K562 (cell line): ENCODE measurements around the gene CD40LG. TPM values are rescaled to one million over a fixed set of nuclear protein-coding genes. Genes with fewer than 3 reads are reported as not detected.

Source experiments
- ATAC-seq: fragments of 200-7000 bp; cut with Tn5 transposase; 3 replicates; pipeline ENCODE4 v1.9.1; 2020; ENCODE audit warnings: moderate library complexity
- BruUV-seq: library from RNA; stranded (reverse); fragments of 400-500 nt; replicated peaks from 2 replicates; lab custom pipeline; 2021; lab: Mats Ljungman, UMichigan
- CTCF ChIA-PET: fragments of 300-600 bp; formaldehyde crosslinking; extraction: SDS; loops from one replicate; lab custom pipeline; 2021; ENCODE audit warnings: low intra/inter-chr PET ratio; lab: Yijun Ruan, JAX
- POLR2A ChIA-PET: fragments of 300-600, 350-650 bp; sonication (Branson Sonifier 250); formaldehyde crosslinking; extraction: SDS; loops from one replicate; lab custom pipeline; 2021; ENCODE audit warnings: antibody characterized with exemption, inconsistent platforms; lab: Yijun Ruan, JAX
- DNase-seq, 4 experiments: peaks; one replicate each; pipeline versions ENCODE4 v3.0.0 to v3.0.0-alpha.2; 2011 to 2018; ENCODE audit warnings: low spot score in 3 of 4, mixed read lengths in 3 of 4; ENCODE audit errors: extremely low read depth in 1 of 4
- FAIRE-seq: peaks from 2 replicates; lab custom pipeline; 2011; peaks lifted over from hg19 to GRCh38; lab: Jason Lieb, UNC
- H2AFZ ChIP-seq: 2 replicates; pipeline ENCODE4 v1.6.0; 2011; ENCODE audit warnings: low read depth, low read length, control low read depth, inconsistent platforms
- H3K27ac ChIP-seq: fragments of 200-600 bp; 3 replicates; pipeline ENCODE4 v1.8.0; 2011; ENCODE audit warnings: low read depth, mild to moderate bottlenecking, control low read depth, inconsistent platforms, low read length, moderate library complexity, mixed read lengths; ENCODE audit errors: extremely low read depth
- H3K27me3 ChIP-seq, 2 experiments: fragments of 300-600 bp in 1 of 2; 2 replicates in 1 of 2; 3 replicates in 1 of 2; pipeline versions ENCODE4 v1.6.0 to v1.8.0; 2011; ENCODE audit warnings: inconsistent platforms in 2 of 2, low read length in 2 of 2, mild to moderate bottlenecking in 1 of 2, mixed read lengths in 1 of 2, moderate library complexity in 1 of 2; ENCODE audit not compliant: control insufficient read depth in 2 of 2, insufficient read depth in 2 of 2
- H3K36me3 ChIP-seq: fragments of 300-600 bp; 3 replicates; pipeline ENCODE4 v1.8.0; 2011; ENCODE audit warnings: mild to moderate bottlenecking, low read length, inconsistent platforms; ENCODE audit not compliant: control insufficient read depth, insufficient read depth
- H3K4me1 ChIP-seq, 2 experiments: fragments of 200-600 bp in 1 of 2; replicated peaks in 1 of 2; 2 replicates in 1 of 2; 3 replicates in 1 of 2; pipeline versions ENCODE4 v1.5.1 to v1.8.0; 2011; ENCODE audit warnings: inconsistent platforms in 2 of 2, low read length in 2 of 2, mild to moderate bottlenecking in 1 of 2, mixed read lengths in 1 of 2, moderate library complexity in 1 of 2; ENCODE audit not compliant: control insufficient read depth in 2 of 2, insufficient read depth in 2 of 2
- H3K4me2 ChIP-seq: 2 replicates; pipeline ENCODE4 v1.6.1; 2011; ENCODE audit warnings: low read length, control low read depth, inconsistent platforms, mixed read lengths; ENCODE audit not compliant: insufficient read depth
- H3K4me3 ChIP-seq: fragments of 200-600 bp; sonication (generic), shearing (Covaris generic); 2 replicates; pipeline ENCODE4 v1.5.1; 2016; ENCODE audit warnings: control low read depth, inconsistent platforms
- H3K79me2 ChIP-seq: fragments of 200-600 bp; 3 replicates; pipeline ENCODE4 v1.8.0; 2011; ENCODE audit warnings: low read length, inconsistent platforms; ENCODE audit not compliant: control insufficient read depth, insufficient read depth
- H3K9ac ChIP-seq, 2 experiments: 2 replicates each; pipeline versions ENCODE4 v1.6.0 to v1.6.1; 2011; ENCODE audit warnings: low read depth in 2 of 2, low read length in 2 of 2, control low read depth in 1 of 2, inconsistent platforms in 1 of 2, mild to moderate bottlenecking in 1 of 2, mixed read lengths in 1 of 2; ENCODE audit not compliant: insufficient read depth in 1 of 2
- H3K9me1 ChIP-seq: one replicate; pipeline ENCODE4 v1.6.0; 2011; ENCODE audit warnings: inconsistent platforms, mild to moderate bottlenecking, low read length, moderate library complexity; ENCODE audit not compliant: control insufficient read depth, insufficient read depth
- H3K9me3 ChIP-seq: replicated peaks from 2 replicates; pipeline ENCODE4 v1.5.1; 2011; ENCODE audit warnings: low read depth, low read length, inconsistent platforms; ENCODE audit not compliant: control insufficient read depth, insufficient read depth
- H4K20me1 ChIP-seq: replicated peaks from 2 replicates; pipeline ENCODE4 v1.6.1; 2011; ENCODE audit warnings: low read length, inconsistent platforms, mixed read lengths; ENCODE audit not compliant: control insufficient read depth, insufficient read depth
- CBFB ChIP-seq: sonication (generic); formaldehyde crosslinking; IDR thresholded peaks from 2 replicates; pipeline ENCODE4 v1.4.0; 2020; ENCODE audit warnings: mild to moderate bottlenecking, missing genetic modification reagents
- CEBPG ChIP-seq, 3 experiments: fragments of 200-800 bp in 1 of 3; sonication (Bioruptor generic) in 1 of 3; sonication (generic) in 1 of 3; formaldehyde crosslinking in 1 of 3; IDR thresholded peaks in 2 of 3; conservative IDR thresholded peaks in 1 of 3; 2 replicates each; pipeline versions ENCODE4 v1.6.1 to v1.8.0; 2016 to 2022; ENCODE audit warnings: missing compliant biosample characterization in 2 of 3, missing genetic modification characterization in 2 of 3, mild to moderate bottlenecking in 1 of 3, missing genetic modification reagents in 1 of 3
- EP300 ChIP-seq: IDR thresholded peaks from 2 replicates; pipeline ENCODE4 v1.6.1; 2012; ENCODE audit warnings: low read length, improper control_type of control experiment
- JUNB ChIP-seq: fragments of 450-650 bp; formaldehyde crosslinking; conservative IDR thresholded peaks from 2 replicates; pipeline ENCODE4 v1.4.0; 2020; ENCODE audit warnings: mild to moderate bottlenecking
- MCM2 ChIP-seq: fragments of 450-650 bp; IDR thresholded peaks from 2 replicates; pipeline ENCODE4 v1.6.1; 2017; ENCODE audit warnings: low read depth, mild to moderate bottlenecking
- MTA1 ChIP-seq: fragments of 450-650 bp; IDR thresholded peaks from 2 replicates; pipeline ENCODE4 v1.6.1; 2017; ENCODE audit warnings: borderline replicate concordance
- MTA2 ChIP-seq: fragments of 450-650 bp; IDR thresholded peaks from 2 replicates; pipeline ENCODE4 v1.6.1; 2016; ENCODE audit warnings: low read depth
- MYBL2 ChIP-seq, 2 experiments: fragments of 450-650 bp in 1 of 2; sonication (generic) in 1 of 2; formaldehyde crosslinking in 1 of 2; IDR thresholded peaks; 2 replicates each; pipeline versions ENCODE4 v1.6.1 to v1.8.1; 2017 to 2022; ENCODE audit warnings: borderline replicate concordance in 1 of 2, inconsistent platforms in 1 of 2, low read depth in 1 of 2, mild to moderate bottlenecking in 1 of 2, missing genetic modification reagents in 1 of 2, moderate library complexity in 1 of 2
- NFRKB ChIP-seq: fragments of 450-650 bp; IDR thresholded peaks from 2 replicates; pipeline ENCODE4 v1.6.1; 2016; ENCODE audit warnings: low read depth
- RBM14 ChIP-seq: fragments of 200-400 bp; formaldehyde crosslinking; IDR thresholded peaks from 2 replicates; pipeline ENCODE4 v1.6.1; 2018; ENCODE audit warnings: low read depth, mild to moderate bottlenecking, low read length, moderate library complexity, borderline replicate concordance; ENCODE audit not compliant: insufficient read depth
- SMAD1 ChIP-seq: fragments of 150-350 bp; IDR thresholded peaks from 2 replicates; pipeline ENCODE4 v1.6.1; 2014; ENCODE audit warnings: low read length, low read depth; ENCODE audit not compliant: partially characterized antibody
- ZBTB17 ChIP-seq: fragments of 450-650 bp; formaldehyde crosslinking; IDR thresholded peaks from 2 replicates; pipeline ENCODE4 v1.4.0; 2020; ENCODE audit warnings: mild to moderate bottlenecking
- ZNF134 ChIP-seq: fragments of 250-450 bp; sonication (Bioruptor Pico); conservative IDR thresholded peaks from 2 replicates; pipeline ENCODE4 v1.4.0; 2020
- ZNF184 ChIP-seq: sonication (generic); formaldehyde crosslinking; IDR thresholded peaks from 2 replicates; pipeline ENCODE4 v1.5.0; 2020; ENCODE audit warnings: missing genetic modification reagents
- ZNF436 ChIP-seq: fragments of 250-450, 450-650 bp; sonication (Bioruptor Pico); formaldehyde crosslinking; IDR thresholded peaks from 2 replicates; pipeline ENCODE4 v1.7.0; 2020; ENCODE audit warnings: mild to moderate bottlenecking
- ZNF785 ChIP-seq: fragments of 250-450 bp; sonication (Bioruptor Pico); IDR thresholded peaks from 2 replicates; pipeline ENCODE4 v1.4.0; 2020; ENCODE audit warnings: mild to moderate bottlenecking
- WGBS: fragments of 100-300 bp; shearing (Covaris generic); methylation state at CpG from one replicate; pipeline ENCODE4 v1.1.6; 2016; ENCODE audit warnings: low coverage, mixed read lengths; ENCODE audit not compliant: insufficient coverage; ENCODE audit errors: missing lambda C conversion rate; 5-methylcytosine and 5-hydroxymethylcytosine counted together
- in situ Hi-C: fragments of 300-500 bp; cut with MboI; formaldehyde crosslinking; loops from 4 replicates; pipeline ENCODE4 v1.15.0; 2018; ENCODE audit warnings: inconsistent platforms, mixed read lengths
- intact Hi-C: fragments of 100-400 bp; cut with micrococcal nuclease; formaldehyde crosslinking; loops from 2 replicates; pipeline ENCODE4 v1.14.2; 2022
- polyA plus RNA-seq, 8 experiments: library from polyadenylated mRNA; depleted of rRNA in 4 of 8; stranded (reverse) in 5 of 8; unstranded in 3 of 8; fragments of >200 nt; fragmentation: Nextera tagmentation in 2 of 8; fragmentation: Illumina TruSeq in 1 of 8; extraction: Ambion mirVana in 2 of 8; extraction: Trizol in 1 of 8; gene quantifications; 2 replicates each; pipeline versions ENCODE4 v1.2.1 to v1.2.3, GENCODE V29; 2011 to 2014; ENCODE audit warnings: inconsistent platforms in 1 of 8, missing spikeins in 1 of 8
- total RNA-seq, 7 experiments: library from RNA; depleted of rRNA in 6 of 7; stranded (reverse); fragments of >200 nt in 6 of 7; fragmentation: Illumina TruSeq in 2 of 7; extraction: Trizol in 2 of 7; gene quantifications; 2 replicates each; pipeline versions ENCODE4 v1.2.1 to v1.2.3, GENCODE V29; 2011 to 2021; ENCODE audit warnings: low replicate concordance in 1 of 7

Gene CD40LG
- total and polyA plus RNA-seq, 9 of the 15 experiments (the other 6 are each of a cell fraction or from before 2014, with no cell fraction given) = 0.11 TPM; not detected in 8

DNA sequence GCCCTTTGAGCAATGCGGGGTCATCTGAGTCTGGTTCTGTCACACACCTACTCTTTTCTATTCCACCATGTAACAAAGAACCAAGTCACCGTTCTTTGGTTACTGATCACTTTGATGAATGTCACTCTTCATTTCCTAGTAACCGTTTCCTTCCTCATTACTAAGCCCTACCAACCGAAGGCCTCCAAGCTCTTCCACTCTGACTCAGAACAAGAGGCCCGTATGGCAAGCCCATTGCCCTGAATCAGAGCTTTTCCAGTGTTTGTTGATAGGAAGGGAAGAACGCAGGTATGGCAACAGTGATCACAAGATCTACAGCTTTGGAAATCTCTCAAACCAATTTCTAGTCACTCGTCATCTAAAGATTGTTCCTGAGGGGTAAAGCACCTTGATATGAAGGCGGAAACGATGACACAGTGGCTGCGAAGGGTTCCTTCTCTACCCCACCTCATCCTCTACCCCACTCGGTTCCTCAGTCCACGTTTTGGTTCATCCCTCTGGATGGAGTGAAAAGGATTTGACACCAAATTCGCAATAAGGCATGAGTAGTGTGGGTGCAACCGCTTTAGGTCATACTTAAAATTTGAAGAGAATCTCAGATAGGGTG is 28.0 kb upstream of the CD40LG start:
- Histone ChIP-seq H3K4me1 (no peaks in the 10 kb centered on the region), H3K4me2 (no peak overlapping the region), H3K9ac (no peak overlapping the region), H3K4me3 (no peak overlapping the region), H3K27ac (no peak overlapping the region), H2AFZ (no peak overlapping the region), H3K27me3 (peaks cover 0 to 14% of the 10 kb centered on the region in 2 experiments; a peak in 3 of 5 replicates), H3K79me2 (no peaks in the 10 kb centered on the region), H4K20me1 (no peaks in the 10 kb centered on the region), H3K9me1 (no peaks in the 10 kb centered on the region), H3K9me3 (no peaks in the 10 kb centered on the region), H3K36me3 (no peaks in the 10 kb centered on the region)
- POLR2A ChIA-PET = no interaction called here
- in situ Hi-C loops (no loop called here), intact Hi-C loops (no loop called here)
- ATAC-seq (no peak), FAIRE-seq (no peak), DNase-seq (no peak)
- CTCF ChIA-PET = no interaction called here
- no TSS peak for BruUV-seq
- no peak for TF ChIP-seq CEBPG (CRISPR knock-in tag; IDR thresholded peaks at IDR 0.05)
- no peak for TF ChIP-seq CEBPG (tag; conservative IDR thresholded peaks at IDR 0.05 in 1 of 2, IDR thresholded peaks at IDR 0.05 in 1 of 2)
- TF ChIP-seq MYBL2 (IDR thresholded peaks at IDR 0.05; ENCODE audit: low read depth) = no peak
- no peak for TF ChIP-seq MYBL2 (CRISPR knock-in tag; IDR thresholded peaks at IDR 0.05; ENCODE audit: borderline replicate concordance)
- TF ChIP-seq ZNF785 (CRISPR knock-in tag) = no peak
- TF ChIP-seq MTA1 = no peak
- no peak for TF ChIP-seq ZNF134
- no peak for TF ChIP-seq MCM2
- TF ChIP-seq JUNB (CRISPR knock-in tag) = no peak
- TF ChIP-seq ZNF184 = no peak
- TF ChIP-seq MTA2 = no peak
- no peak for TF ChIP-seq CBFB (CRISPR knock-in tag)
- no peak for TF ChIP-seq RBM14
- TF ChIP-seq SMAD1 = no peak
- TF ChIP-seq NFRKB = no peak
- TF ChIP-seq ZNF436 (CRISPR knock-in tag) = no peak
- TF ChIP-seq ZBTB17 (CRISPR knock-in tag) = no peak
- no peak for TF ChIP-seq EP300
- 2% methylated on average over 14 of the region's 14 CpGs for WGBS
